Fibroblast of the aortic adventitia (primary cell): Measurements from ENCODE around the gene APCDD1. TPM values are rescaled to one million over a fixed set of nuclear protein-coding genes. Genes with fewer than 3 reads are reported as not detected.

Experiments
- DNase-seq: peaks from one replicate; pipeline ENCODE4 v3.0.0-alpha.2; 2010; ENCODE audit warnings: low read depth
- H3K4me3 ChIP-seq: 2 replicates; pipeline ENCODE4 v1.5.1; 2011; ENCODE audit warnings: low read depth, mild to moderate bottlenecking, control low read depth, low read length, moderate library complexity
- total RNA-seq: library from RNA; depleted of rRNA; stranded (reverse); fragments of >200 nt; gene quantifications from 2 replicates; pipeline ENCODE4 v1.2.3, GENCODE V29; 2012; ENCODE audit warnings: low replicate concordance
- TF ChIP-seq, protein P1 (sequence below): IDR thresholded peaks from 2 replicates; pipeline ENCODE4 v1.5.1; 2011; ENCODE audit warnings: mild to moderate bottlenecking, low read length, control low read depth, inconsistent platforms; ENCODE audit not compliant: insufficient read depth

Gene APCDD1
- total RNA-seq, 1 donor = 0.09 TPM

GRCh38 chr18:10442551-10442971 lies 11.9 kb upstream of the APCDD1 start:
- DNase-seq = no peak
- TF ChIP-seq, protein P1, sequence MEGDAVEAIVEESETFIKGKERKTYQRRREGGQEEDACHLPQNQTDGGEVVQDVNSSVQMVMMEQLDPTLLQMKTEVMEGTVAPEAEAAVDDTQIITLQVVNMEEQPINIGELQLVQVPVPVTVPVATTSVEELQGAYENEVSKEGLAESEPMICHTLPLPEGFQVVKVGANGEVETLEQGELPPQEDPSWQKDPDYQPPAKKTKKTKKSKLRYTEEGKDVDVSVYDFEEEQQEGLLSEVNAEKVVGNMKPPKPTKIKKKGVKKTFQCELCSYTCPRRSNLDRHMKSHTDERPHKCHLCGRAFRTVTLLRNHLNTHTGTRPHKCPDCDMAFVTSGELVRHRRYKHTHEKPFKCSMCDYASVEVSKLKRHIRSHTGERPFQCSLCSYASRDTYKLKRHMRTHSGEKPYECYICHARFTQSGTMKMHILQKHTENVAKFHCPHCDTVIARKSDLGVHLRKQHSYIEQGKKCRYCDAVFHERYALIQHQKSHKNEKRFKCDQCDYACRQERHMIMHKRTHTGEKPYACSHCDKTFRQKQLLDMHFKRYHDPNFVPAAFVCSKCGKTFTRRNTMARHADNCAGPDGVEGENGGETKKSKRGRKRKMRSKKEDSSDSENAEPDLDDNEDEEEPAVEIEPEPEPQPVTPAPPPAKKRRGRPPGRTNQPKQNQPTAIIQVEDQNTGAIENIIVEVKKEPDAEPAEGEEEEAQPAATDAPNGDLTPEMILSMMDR = no peak
- no peak overlapping the region for H3K4me3 ChIP-seq

- TF ChIP-seq, protein P1 = no peak
- H3K4me3 ChIP-seq = no peak overlapping the region
- no peak for DNase-seq
Measured at GRCh38 chr18:10443001-10443400, 11.4 kb upstream of the APCDD1 start.

- TF ChIP-seq, protein P1 = no peak
- DNase-seq = no peak
- H3K4me3 ChIP-seq = no peak overlapping the region
Measured at GRCh38 chr18:10444314-10445006, 10.0 kb upstream of the APCDD1 start.

DNA sequence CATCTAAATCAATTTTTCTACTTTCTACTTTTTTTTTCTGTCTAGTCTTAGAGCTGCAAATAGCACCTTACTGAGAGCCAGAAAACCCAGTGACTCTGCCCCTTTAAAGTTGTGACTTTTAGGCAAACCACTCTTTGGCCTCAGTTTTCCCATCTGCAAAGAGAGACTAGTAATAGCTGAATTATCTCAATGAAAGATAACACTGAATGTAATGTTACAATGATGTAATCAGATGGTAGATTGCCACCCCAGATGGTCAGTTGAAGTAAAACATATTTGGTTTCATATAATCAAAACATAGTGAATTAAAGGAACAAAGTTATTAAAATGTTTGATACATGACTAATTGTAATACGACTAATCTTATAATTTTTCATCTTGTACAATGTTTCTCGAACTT lies 5.0 kb upstream of the APCDD1 start:
- no peak overlapping the region for H3K4me3 ChIP-seq
- no peak for DNase-seq
- TF ChIP-seq, protein P1 = no peak

DNA sequence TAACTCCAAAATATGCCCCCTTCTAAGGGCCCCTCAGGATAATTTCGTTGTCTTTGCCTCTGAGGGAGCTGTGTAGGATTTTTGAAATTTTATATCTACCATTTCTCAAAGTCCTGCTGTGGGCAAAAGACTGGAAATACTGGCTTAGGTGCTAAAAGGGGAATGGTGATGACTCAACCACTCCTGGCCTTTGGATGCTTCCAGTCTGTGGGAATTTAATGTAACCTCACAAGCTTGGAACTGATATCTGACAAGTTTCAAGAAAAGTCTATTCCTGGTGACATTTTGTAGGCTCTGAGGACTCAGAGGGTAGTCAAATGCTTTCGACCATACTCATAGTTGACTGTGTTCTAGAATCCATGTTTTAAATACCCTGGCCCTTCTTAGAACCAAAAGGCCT lies 3.4 kb upstream of the APCDD1 start:
- H3K4me3 ChIP-seq = no peak overlapping the region
- TF ChIP-seq, protein P1 = no peak
- no peak for DNase-seq

DNA sequence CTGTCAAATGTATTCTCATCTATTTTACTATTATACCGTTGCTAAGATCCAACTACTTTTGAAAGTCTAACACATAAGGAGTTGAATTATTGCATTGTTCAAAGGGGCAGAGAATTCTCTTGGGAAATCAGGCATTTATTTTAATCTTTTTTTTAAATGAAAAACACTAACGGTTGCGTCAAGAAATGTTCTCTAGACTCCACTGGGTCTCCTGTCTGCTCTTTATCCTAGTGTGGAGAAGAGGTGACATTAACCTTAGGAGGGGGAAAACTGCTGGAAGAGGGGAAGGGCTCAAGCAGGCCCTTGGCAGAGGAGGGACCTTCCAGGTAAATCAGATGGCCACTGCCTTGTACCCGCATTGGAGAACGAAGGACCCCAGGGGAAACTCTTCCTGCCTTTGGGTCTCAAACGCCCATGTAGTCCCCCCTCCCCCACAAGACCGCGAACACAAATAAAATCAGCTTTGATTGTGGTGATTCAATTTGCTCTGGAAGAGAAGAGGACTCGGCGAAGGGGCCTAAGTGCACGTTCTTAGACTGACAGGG lies 1.1 kb upstream of the APCDD1 start:
- H3K4me3 ChIP-seq = no peak overlapping the region
- TF ChIP-seq, protein P1 = no peak
- peak; percentile 4 for DNase-seq
